Measurements from ENCODE around the gene IAH1.
"Not testable (repeated sequence)": the region's sequence is repeated elsewhere in the genome, so short reads cannot be mapped to it uniquely, and the experiment has no call there.

IAH1 gene

GRCh38 chr2:9473985-9474360 lies 378 bp upstream of the IAH1 start:
- DNase-seq: peak; percentile 14 to 66 (median 54)

DNA sequence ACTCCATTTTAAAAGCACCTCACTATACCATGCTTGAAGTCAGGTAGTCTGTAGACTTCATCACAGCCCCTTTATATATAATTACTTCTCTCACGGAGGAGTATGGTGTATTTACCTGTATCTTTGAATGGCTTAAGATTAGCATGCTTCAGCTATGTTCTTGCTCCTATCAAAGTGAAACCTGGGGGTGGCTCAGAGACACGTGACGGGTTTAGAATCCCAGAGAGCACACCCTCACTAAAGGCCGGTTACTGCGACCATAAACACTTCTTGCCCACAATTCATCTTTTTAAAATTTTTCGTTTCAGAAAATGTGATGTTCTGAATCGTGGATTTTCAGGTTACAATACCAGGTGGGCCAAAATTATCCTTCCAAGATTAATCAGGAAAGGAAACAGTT lies 3.6 kb downstream of the IAH1 start:
- DNase-seq: no peak

DNA sequence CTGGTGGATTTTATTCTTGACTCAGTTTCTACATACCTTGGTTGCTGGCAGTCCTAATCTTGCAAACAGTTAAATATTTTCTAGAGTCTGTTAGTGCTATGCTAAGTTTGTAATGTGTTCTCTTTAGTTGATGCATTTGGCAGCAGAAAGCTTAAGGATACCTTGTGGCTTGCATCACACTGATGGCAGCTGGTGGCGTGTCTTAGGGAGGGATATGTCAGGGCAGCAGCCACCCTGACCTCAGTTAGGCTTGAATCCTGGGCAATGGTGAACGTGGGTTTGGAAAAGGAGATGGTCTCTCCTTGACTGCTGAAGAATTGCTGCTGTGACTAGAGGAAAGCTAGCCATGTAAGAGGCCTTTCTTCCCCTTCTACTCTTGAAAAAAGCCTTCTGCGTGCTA lies 4.2 kb downstream of the IAH1 start:
- no peak for DNase-seq

GRCh38 chr2:9480157-9480556 lies 5.8 kb downstream of the IAH1 start:
- no peak for DNase-seq

DNA sequence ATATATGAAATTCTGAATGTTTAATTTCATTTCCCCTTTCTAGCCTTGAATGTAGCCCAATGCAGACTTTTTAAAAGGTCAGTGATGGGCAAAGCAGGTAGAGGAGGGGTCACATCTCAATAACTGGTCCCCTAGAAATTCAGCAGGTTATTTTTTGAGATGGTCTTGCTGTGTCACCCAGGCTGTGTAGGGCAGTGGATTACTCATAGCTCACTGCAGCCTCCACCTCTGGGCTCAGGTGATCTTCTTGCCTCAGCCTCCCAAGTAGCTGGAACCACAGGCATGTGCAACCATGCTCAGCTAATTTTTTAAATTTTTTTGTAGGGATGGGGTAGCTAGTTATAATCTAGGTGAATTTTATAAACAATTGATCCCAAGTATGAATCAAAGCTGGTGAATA lies 8.8 kb downstream of the IAH1 start:
- no peak for DNase-seq

DNA sequence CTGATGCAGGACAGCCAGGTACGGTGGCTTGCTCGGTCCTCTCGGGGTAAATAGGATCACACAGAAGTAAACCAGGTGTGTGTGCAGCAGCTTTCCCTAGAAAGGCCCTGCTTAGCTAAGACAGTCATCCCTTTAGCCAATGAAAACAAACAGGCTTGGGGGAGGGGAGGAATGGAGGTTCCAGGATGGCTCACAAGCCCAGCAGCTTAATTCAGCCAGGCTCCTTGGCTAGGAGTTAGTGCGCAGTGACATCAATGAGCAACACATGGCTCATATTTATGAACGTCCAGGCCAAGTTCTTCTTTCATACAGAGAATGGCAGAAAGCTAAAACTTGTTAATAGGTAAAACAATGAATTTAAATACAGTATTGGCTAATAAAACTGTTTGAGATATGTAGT lies 10.2 kb downstream of the IAH1 start:
- no peak for DNase-seq

DNA sequence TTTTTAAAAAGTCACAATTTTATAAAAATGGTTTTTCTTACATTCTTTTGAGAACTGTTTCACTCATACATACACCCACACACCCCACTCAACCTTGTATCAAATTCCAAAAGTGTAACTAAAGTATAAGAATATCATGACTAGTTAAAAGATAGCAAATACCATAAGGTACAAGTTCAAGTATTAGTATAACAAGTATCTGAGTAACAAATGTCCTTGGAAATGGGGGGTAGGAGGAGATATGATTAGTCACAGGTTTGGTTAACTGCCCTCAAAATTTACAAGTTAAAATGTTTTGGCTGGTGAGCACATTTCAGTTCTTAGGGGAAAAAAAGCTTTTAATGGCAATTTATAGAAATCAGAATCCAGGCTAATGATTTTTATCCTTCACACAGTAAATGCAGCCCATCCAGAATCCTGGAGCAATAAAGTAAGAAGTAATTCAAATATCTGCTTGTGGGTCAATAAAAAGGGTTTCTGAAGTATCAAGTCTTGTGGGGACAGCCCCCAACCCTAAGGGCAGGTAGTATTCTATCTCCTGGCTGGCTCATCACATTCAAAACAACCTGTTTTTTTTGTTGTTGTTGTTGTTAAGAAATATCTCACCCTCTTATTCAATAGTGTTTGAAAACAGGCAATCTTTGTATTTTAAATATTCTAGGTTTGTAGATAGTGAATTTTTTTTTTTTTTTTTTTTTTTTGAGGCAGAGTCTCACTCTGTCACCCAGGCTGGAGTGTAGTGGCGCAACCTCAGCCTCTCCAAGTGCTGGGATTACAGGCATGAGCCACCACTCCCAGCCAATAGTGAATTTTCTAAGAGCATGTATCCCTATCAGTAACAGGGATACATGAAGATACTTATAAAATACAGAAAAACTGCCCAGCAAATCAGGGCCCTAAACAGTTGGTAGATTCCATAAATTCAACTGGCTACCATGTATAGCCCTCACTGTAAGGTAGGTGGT lies 14.5 kb downstream of the IAH1 start:
- no peak for DNase-seq

- no peak for DNase-seq
Observed at GRCh38 chr2:9490789-9491188, 16.4 kb downstream of the IAH1 start.

DNA sequence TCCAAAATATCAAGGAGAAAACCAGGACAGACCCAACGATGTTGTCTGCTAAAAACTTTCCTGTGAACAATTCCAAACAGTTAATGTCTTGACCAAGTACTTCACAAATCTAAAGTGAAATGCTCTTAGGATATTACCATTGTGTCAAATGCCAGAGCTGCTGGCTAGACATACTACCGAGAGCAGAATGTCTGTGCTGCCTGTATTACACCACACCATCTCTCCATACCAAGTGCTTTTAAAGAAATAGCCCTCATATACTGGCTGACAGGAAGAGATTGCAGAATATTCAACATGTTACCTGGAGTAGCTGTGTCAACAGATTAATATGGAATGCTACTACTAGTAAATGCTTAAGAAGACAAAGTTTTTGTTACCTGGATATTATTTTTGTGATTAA lies 18.6 kb downstream of the IAH1 start:
- DNase-seq: no peak

DNA sequence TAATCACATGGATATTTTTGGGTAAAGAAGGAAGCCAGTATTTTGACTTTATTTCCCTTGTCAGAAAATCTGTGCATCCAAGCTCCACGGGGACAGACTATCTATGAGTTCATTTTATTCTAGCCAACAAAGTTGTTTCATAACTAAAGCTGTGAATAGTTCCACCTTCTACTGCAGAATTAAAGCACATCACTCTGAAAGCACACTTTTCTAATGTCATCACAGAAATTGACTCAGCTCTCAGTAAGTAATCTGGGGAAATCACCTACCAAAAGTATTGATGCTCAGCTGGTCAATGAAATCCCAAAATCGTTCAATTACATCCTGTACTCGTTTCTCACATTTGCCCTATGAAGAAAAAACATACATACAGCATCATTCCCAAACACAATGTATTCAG lies 19.1 kb downstream of the IAH1 start:
- DNase-seq: no peak

GRCh38 chr2:9494081-9494480 lies 19.7 kb downstream of the IAH1 start:
- DNase-seq: no peak

- no peak for DNase-seq
Observed at GRCh38 chr2:9497017-9497416, 22.7 kb downstream of the IAH1 start.

DNA sequence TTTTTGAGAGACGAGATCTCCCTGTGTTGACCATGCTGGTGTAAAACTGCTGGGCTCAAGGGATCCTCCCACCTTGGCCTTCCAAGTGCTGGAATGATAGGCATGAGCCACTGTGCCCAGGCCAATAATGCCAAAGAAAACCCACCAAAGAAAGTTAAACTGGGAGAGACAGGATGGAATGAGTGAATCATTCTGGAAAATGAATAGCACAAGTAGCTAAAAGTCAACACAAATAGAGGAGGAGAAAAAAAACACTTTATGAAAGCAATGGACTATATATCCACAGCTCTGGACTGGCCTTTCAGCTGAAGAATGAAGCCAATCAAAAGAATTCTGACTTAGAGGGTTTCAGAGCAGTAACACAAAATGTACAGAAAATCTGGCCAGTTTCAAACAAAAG lies 23.9 kb downstream of the IAH1 start:
- DNase-seq: no peak

GRCh38 chr2:9508931-9509330 lies 34.6 kb downstream of the IAH1 start:
- DNase-seq: no peak

DNA sequence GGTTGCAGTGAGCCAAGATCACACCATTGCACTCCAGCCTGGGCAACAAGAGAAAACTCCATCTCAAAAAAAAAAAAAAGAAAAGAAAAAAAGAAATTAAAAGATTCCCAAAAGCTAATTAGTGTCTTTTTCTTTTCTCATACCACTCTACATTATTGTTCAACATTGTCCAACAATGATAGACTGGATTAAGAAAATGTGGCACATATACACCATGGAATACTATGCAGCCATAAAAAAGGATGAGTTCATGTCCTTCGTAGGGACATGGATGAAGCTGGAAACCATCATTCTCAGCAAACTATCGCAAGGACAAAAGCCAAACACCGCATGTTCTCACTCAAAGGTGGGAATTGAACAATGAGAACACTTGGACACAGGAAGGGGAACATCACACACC lies 39.6 kb downstream of the IAH1 start:
- not testable (repeated sequence) for DNase-seq

- no peak for DNase-seq
Observed at GRCh38 chr2:9517118-9517782, 42.9 kb downstream of the IAH1 start.

- DNase-seq: no peak
Observed at GRCh38 chr2:9518163-9518562, 43.8 kb downstream of the IAH1 start.

GRCh38 chr2:9518780-9519179 lies 44.4 kb downstream of the IAH1 start:
- no peak for DNase-seq

- no peak for DNase-seq
Observed at GRCh38 chr2:9519250-9519649, 44.9 kb downstream of the IAH1 start.

DNA sequence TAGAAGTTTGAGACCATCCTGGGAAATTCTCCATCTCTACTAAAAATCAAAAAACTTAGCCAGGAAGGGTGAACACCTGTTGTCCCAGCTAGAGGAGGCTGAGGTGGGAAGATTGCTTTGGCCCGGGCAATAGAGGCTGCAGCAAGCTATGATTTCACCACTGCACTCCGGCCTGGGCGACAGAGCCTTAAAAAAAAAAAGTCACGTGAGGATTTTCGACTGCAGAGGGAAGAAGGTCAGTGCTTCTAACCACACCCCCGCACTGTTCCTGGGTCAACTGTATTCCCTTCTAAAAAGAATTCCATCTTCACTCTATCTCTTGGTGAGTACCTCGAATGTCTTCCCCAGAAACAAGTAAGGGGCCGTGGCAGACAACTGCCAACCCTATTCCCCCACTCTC lies 49.9 kb downstream of the IAH1 start:
- DNase-seq: no peak

GRCh38 chr2:9525266-9525665 lies 50.9 kb downstream of the IAH1 start:
- DNase-seq: no peak

DNA sequence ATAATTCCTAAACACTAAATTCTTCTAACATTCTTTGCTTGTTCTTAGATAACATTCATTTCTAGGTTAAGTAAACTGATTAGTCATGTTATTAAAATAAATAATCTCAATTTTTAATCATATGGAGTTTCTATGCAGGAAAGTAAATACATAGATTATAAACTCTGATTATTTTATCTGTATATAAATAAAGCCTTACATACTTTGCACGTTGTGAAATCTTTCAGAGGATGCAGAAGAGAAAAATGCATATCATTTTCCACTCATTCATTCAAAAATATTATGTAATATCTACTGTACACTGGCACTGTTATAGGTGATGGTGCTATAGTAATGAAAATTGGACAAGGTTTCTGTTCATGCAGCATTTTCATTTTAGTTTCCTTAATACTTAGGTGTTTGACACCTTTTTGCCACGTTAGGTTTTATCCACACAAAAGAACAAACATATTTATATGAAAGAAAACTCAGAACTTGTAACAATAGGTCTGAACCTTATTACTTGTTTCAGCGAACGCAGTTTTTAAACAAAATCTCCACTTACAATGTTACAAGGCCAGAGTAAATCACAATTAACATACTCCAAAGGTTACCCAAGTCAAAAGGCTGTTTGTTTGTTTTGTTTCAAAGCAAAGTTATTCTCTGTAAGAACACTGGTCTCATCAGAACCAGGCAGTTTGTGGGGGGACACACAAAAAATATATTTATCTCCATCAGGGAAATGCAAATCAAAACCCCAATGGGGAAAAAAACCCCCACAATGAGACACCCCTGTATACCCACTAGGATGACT lies 53.8 kb downstream of the IAH1 start:
- DNase-seq: no peak

GRCh38 chr2:9532421-9532820 lies 58.1 kb downstream of the IAH1 start:
- no peak for DNase-seq

- no peak for DNase-seq
Observed at GRCh38 chr2:9533663-9534062, 59.3 kb downstream of the IAH1 start.

Data from activated naive CD4-positive, alpha-beta T cell (primary cell).